DOHH2 (cell line): ENCODE data around the gene CIPC.

Experiments used
- CTCF ChIP-seq: fragments of 200-600 bp; sonication (generic); IDR thresholded peaks from one replicate; pipeline ENCODE4 v1.5.1; 2014; ENCODE audit warnings: antibody characterized with exemption, mild to moderate bottlenecking, low read depth, low read length; ENCODE audit not compliant: poor library complexity, severe bottlenecking
- EZH2phosphoT487 ChIP-seq: fragments of 200-600 bp; sonication (generic); IDR thresholded peaks from 2 replicates; pipeline ENCODE4 v1.6.1; 2017; ENCODE audit warnings: borderline replicate concordance, mild to moderate bottlenecking, antibody characterized with exemption, low read length, moderate library complexity, mixed read lengths

DNA sequence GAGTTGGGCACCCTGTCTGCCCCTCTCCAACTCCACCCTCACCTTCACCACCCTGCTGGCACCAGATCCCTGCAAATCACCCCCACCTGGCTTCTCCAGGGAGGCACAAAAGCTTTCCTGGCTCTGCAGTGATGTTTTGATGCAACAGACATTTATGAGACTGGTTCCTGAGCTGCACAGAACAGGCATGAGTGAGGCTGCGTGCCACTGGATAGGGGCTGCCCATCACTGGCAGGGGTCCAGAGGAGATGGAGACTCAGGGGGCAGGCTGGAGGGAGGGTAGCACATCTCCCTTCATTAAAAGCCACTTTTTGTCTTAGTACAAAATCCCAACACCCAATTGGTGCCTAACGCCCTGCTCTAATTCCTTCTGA, 60.8 kb downstream of the CIPC start:
- TF ChIP-seq CTCF = no peak
- TF ChIP-seq EZH2phosphoT487 = no peak
